DND-41 (cell line): ENCODE results near the gene KRT4.

ENCODE experiments used
- EZH2 ChIP-seq: IDR thresholded peaks from 3 replicates; pipeline ENCODE4 v1.6.1; 2012; ENCODE audit warnings: borderline replicate concordance, low read depth, mild to moderate bottlenecking, moderate library complexity, low read length, inconsistent platforms; ENCODE audit not compliant: severe bottlenecking
- TF ChIP-seq, protein P1 (sequence below): IDR thresholded peaks from 2 replicates; pipeline ENCODE4 v1.5.1; 2012; ENCODE audit warnings: borderline replicate concordance, low read length, moderate library complexity, mild to moderate bottlenecking; ENCODE audit not compliant: poor library complexity, severe bottlenecking; ENCODE audit errors: extremely low read depth

DNA sequence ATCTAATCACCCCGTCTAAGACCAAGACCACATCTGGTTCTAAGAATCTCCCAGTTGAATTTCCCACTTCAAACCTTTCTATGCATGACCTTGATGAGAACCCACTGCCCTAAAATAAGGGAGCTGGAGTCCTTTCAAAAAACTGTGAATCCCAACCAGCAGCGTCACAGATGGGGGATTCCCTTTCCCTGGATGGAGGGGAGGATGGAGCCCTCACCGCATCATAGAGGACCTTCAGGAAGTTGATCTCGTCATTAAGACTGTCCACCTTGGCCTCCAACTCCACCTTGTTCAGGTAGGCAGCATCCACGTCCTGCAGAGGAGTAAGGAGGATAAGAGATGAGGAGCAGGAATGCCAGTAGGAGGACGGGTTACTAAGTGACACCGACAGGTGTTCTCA, 4.8 kb downstream of the KRT4 start:
- TF ChIP-seq, protein P1, sequence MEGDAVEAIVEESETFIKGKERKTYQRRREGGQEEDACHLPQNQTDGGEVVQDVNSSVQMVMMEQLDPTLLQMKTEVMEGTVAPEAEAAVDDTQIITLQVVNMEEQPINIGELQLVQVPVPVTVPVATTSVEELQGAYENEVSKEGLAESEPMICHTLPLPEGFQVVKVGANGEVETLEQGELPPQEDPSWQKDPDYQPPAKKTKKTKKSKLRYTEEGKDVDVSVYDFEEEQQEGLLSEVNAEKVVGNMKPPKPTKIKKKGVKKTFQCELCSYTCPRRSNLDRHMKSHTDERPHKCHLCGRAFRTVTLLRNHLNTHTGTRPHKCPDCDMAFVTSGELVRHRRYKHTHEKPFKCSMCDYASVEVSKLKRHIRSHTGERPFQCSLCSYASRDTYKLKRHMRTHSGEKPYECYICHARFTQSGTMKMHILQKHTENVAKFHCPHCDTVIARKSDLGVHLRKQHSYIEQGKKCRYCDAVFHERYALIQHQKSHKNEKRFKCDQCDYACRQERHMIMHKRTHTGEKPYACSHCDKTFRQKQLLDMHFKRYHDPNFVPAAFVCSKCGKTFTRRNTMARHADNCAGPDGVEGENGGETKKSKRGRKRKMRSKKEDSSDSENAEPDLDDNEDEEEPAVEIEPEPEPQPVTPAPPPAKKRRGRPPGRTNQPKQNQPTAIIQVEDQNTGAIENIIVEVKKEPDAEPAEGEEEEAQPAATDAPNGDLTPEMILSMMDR = no peak
- TF ChIP-seq EZH2 = no peak
